Activated naive CD8-positive, alpha-beta T cell treated with anti-CD3 and anti-CD28 coated beads, Interleukin-2, amount 50 U/mL, for 16 hours (primary cell): ENCODE data around the gene LRP1-AS.

Experiments used
- DNase-seq: peaks from one replicate; pipeline ENCODE4 v3.0.0-alpha.2; 2020; ENCODE audit warnings: low read depth, low spot score

The LRP1-AS gene

DNA sequence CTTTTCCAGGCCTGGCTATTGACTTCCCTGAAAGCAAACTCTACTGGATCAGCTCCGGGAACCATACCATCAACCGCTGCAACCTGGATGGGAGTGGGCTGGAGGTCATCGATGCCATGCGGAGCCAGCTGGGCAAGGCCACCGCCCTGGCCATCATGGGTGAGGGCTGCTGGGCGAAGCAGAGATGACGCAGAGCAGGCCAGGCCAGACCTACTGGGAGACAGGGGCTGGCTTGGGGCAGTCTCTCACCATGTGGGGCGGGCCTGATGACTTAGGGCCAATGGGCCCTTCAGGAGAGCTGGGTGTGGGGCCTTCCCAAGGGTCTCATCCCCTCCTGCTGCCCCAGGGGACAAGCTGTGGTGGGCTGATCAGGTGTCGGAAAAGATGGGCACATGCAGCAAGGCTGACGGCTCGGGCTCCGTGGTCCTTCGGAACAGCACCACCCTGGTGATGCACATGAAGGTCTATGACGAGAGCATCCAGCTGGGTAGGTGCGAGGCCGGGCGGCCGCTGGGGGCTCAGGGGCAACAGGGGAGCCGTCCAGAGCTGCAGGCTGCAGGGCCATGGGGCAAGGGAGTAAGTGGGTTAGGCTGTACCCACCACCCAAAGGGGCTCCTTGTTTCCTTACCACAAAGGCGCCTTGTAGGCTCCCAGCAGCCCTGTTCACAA is 33.0 kb upstream of the LRP1-AS start:
- no peak for DNase-seq

- no peak for DNase-seq
These were observed 32.1 kb upstream of the LRP1-AS start for GRCh38 chr12:57179331-57180086.

GRCh38 chr12:57178213-57178612 is 30.8 kb upstream of the LRP1-AS start:
- DNase-seq, result no peak

GRCh38 chr12:57177354-57177753 is 29.9 kb upstream of the LRP1-AS start:
- DNase-seq, result no peak

- no peak for DNase-seq
These were observed 29.4 kb upstream of the LRP1-AS start for GRCh38 chr12:57176846-57177245.

DNA sequence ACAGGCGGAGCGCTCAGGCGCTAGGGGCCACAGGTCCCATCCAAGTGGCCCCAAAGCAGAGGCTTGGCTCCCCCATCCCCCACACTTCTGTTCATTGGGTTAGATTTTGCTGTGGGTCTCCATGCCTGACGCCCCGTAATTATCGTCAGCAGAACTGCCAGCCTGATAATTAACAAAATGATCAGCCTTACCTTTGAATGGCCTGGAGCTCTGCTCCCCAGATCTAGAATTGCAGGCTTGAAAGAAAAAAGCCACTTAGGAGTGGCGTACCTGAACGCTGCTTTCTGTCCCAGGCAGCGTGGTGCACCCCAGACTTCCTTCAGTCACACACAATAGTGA is 28.7 kb upstream of the LRP1-AS start:
- no peak for DNase-seq

DNA sequence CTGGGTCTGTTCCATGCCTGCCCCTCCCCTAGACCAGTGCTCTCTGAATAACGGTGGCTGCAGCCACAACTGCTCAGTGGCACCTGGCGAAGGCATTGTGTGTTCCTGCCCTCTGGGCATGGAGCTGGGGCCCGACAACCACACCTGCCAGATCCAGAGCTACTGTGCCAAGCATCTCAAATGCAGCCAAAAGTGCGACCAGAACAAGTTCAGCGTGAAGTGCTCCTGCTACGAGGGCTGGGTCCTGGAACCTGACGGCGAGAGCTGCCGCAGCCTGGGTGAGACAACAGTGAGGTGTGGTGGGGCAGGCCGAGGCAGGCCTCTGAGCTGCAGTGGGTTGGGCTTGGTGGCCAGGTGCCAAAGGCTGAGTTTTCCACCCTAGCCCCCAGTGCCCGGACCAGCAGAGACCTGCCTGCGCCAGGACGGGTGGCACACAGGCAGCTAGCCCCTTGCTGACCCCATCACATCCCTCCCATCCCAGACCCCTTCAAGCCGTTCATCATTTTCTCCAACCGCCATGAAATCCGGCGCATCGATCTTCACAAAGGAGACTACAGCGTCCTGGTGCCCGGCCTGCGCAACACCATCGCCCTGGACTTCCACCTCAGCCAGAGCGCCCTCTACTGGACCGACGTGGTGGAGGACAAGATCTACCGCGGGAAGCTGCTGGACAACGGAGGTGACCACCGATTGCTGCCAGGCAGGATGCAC is 28.2 kb upstream of the LRP1-AS start:
- DNase-seq, result no peak

- no peak for DNase-seq
These were observed 26.3 kb upstream of the LRP1-AS start for GRCh38 chr12:57173683-57174082.

- no peak for DNase-seq
These were observed 25.7 kb upstream of the LRP1-AS start for GRCh38 chr12:57173089-57173488.

GRCh38 chr12:57171668-57172067 is 24.2 kb upstream of the LRP1-AS start:
- no peak for DNase-seq

DNA sequence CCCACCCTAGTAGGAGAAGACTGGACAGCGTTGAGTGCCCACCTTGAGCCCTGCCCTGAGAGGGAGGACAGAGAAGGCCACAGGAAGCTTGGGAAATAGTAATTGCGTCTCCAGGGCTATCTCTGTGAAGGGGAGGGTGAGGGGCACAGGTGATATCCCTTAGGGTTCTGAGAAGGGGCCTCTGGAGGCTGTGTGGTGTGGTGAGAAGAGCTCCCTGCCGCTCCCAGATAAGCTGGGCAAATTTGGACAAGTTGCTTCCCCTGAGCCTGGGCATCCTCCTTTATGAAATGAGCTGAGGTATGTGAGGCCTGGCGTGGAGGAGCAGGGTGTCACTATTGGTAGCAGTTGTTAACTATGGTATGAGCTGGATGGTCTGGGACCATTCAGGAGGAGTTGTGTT is 23.5 kb upstream of the LRP1-AS start:
- DNase-seq, result no peak

GRCh38 chr12:57170408-57170807 is 23.0 kb upstream of the LRP1-AS start:
- no peak for DNase-seq

- DNase-seq, result no peak
These were observed 22.6 kb upstream of the LRP1-AS start for GRCh38 chr12:57169969-57170368.

DNA sequence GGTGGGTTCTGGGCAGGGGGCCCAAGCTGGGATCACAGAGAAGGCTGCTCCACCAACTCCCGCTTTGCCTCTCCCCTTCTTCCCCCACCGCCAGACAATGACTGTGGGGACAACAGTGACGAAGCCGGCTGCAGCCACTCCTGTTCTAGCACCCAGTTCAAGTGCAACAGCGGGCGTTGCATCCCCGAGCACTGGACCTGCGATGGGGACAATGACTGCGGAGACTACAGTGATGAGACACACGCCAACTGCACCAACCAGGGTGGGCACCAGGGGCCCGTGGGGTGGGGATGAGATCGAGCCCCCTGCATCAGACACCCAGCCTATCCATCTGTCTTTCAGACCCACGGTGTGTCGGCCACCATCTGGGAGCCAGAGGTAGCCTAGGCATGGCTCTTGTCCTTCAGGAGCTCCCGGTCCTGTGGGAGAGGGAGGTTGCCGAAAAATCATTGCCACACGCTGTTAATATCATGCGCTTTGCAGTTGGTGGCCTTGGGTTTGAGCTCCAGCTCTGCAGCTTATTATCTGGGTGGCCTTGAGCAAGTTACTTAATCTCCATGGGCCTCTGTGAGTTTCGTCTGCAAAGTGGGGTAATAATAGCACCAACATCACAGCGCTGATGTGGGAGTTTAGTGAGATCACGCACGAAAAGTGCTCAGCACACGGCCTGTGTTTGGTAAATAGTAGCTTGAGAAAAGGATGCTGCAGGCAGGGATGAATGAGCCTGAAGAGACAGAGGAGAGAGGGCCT is 21.8 kb upstream of the LRP1-AS start:
- no peak for DNase-seq

DNA sequence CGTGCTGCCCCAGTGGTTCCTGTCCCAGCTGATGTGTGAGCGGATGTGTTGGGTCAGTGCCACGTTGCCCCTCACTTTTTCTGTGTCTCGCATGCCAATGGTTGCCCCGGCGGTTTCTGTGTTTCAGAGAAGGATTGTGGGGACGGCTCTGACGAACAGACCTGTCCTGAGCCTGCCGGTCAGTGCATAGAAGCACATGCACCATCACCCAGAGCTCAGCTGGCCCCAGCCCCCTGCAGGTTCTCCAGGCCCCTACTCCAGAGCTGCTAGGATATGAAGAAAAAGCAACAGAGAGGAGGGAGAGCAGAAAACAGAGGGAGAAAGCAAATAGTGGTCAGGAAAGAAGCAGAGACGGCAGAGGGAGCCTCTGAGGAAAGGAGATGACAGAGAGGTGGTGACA is 20.6 kb upstream of the LRP1-AS start:
- DNase-seq, result no peak

GRCh38 chr12:57166971-57167371 is 19.6 kb upstream of the LRP1-AS start:
- DNase-seq, result no peak

DNA sequence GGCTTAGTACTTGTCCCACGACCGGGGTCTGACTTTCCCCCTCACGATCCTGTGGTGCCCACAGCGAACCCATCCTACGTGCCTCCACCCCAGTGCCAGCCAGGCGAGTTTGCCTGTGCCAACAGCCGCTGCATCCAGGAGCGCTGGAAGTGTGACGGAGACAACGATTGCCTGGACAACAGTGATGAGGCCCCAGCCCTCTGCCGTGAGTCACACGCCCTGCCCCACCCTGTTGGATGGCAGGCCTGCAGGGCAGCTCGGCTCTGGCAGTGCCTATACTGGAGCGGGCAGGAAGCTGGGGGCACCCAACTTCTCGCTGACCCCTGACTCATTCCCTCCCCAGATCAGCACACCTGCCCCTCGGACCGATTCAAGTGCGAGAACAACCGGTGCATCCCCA is 18.3 kb upstream of the LRP1-AS start:
- no peak for DNase-seq

DNA sequence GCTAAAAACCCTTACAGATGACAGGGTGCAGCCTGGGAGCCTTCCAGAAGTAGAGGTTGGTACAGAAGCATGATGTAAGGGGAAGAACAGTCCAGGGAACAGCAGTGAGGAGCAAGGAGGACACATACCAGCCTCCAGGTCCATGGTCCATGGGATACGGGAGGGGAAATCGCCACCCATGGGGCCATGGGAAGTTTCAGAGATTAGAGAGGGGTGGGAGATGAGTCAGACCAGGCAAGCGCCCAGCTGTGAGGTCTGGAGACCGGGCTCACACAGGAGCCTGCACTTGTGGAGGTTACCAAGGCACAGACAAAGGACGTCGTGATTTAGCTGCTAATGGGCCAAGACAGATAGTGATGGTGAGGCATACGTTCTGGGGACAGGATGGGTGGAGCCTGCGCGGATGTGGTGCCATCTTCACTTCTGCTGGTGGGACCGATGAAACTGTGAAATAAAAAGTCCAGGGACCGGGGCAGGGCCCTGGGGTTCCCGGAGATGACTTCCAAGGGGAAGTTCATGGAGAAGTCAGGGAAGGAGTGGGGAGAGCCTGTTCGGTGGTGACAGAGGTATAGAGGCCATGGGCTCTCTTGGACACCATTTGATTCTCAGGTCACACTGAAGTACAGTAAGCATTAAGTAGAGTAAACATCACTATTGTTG is 17.7 kb upstream of the LRP1-AS start:
- DNase-seq, result no peak

GRCh38 chr12:57164454-57164853 is 17.0 kb upstream of the LRP1-AS start:
- no peak for DNase-seq

DNA sequence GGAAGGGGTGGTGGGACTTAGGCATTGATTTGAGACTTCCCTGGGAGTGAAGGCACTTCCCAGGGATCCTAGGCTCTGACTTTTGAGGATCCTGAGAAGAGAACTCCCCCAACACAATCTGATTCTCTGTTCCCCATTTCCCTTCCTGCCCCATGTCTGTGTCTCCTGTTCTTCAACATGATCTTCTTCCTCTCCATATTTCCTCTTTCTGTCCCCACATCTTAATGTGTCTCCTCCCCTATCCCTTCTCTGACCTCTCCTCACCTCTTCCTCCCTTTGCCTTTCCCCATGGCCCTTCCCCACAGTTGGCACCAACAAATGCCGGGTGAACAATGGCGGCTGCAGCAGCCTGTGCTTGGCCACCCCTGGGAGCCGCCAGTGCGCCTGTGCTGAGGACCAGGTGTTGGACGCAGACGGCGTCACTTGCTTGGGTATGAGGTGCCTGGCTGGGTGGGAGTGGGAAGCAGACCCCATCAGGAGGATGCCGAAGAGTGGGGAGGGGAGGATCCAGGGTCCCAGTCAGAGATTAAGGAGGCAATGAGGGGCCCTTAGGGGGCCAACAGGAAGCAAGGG is 15.2 kb upstream of the LRP1-AS start:
- DNase-seq, result no peak

GRCh38 chr12:57161491-57161890 is 14.1 kb upstream of the LRP1-AS start:
- no peak for DNase-seq
